Measurements from ENCODE around the gene CFAP299. TPM values are rescaled to one million over a fixed set of nuclear protein-coding genes. Genes with fewer than 3 reads are reported as not detected.
A peak's percentile ranks its signal among the peaks of the same experiment; 100 is the strongest.

CFAP299 gene
- total and polyA plus RNA-seq, 9 of the 15 experiments (the other 6 are each of a cell fraction or from before 2014, with no cell fraction given), result 0.09 to 3.0 (median 0.76) TPM

DNA sequence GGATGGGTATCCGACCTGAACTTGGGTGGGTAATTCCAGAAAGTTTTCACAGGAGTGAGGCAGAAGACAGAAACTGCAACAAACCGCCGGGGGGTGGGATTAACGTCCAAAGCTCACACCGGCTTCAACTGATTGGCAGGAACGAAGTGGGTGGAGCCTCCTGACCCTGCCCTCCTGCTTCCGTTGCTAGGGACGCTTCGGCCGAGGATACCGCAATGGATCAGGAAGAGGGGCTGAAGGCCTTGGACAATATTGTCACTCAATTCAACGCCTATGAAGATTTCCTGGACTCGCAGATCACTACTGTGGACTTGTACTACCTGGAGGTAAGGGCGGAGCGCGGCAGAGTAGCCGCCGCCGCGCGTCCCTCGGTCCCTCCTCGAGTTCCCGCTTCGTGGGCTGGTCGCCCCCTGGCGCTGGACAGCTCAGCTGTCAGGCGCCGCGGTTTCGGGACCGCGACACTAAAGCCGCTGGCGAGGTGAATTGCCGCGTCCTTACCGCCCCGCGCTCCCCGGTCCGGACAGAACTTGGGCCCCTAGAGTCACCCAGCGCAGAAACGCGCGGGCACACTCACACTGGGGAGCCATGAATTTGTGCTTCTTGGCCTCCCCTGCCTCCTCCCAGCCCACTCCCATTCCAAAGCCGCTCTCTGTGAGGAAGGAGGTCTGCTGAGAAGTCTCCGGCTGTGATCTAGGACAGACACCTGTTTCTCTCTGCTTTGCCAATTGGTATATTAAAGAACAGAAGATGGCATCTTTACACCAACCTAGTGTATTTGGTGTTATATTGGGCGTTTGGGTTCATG, at the start of gene CFAP299 (continued):
- TF ChIP-seq, protein P1, sequence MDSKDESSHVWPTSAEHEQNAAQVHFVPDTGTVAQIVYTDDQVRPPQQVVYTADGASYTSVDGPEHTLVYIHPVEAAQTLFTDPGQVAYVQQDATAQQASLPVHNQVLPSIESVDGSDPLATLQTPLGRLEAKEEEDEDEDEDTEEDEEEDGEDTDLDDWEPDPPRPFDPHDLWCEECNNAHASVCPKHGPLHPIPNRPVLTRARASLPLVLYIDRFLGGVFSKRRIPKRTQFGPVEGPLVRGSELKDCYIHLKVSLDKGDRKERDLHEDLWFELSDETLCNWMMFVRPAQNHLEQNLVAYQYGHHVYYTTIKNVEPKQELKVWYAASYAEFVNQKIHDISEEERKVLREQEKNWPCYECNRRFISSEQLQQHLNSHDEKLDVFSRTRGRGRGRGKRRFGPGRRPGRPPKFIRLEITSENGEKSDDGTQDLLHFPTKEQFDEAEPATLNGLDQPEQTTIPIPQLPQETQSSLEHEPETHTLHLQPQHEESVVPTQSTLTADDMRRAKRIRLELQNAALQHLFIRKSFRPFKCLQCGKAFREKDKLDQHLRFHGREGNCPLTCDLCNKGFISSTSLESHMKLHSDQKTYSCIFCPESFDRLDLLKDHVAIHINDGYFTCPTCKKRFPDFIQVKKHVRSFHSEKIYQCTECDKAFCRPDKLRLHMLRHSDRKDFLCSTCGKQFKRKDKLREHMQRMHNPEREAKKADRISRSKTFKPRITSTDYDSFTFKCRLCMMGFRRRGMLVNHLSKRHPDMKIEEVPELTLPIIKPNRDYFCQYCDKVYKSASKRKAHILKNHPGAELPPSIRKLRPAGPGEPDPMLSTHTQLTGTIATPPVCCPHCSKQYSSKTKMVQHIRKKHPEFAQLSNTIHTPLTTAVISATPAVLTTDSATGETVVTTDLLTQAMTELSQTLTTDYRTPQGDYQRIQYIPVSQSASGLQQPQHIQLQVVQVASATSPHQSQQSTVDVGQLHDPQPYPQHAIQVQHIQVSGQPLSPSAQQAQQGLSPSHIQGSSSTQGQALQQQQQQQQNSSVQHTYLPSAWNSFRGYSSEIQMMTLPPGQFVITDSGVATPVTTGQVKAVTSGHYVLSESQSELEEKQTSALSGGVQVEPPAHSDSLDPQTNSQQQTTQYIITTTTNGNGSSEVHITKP (IDR thresholded peaks at IDR 0.05; ENCODE audit: partially characterized antibody), result no peak
- TF ChIP-seq TCF7 (IDR thresholded peaks at IDR 0.05; ENCODE audit: borderline replicate concordance), result 0 out of 2 replicates have a peak, but pooled peaks have one; percentile 32
- no peak for TF ChIP-seq SRSF1 (IDR thresholded peaks at IDR 0.05; ENCODE audit: low read depth, low read length)
- no peak for TF ChIP-seq SRF (CRISPR knock-in tag; IDR thresholded peaks at IDR 0.05)
- no peak for TF ChIP-seq PTBP1 (IDR thresholded peaks at IDR 0.05; ENCODE audit: low read depth, low read length)
- no peak for TF ChIP-seq ZNF165 (CRISPR knock-in tag; IDR thresholded peaks at IDR 0.05; ENCODE audit: borderline replicate concordance)
- no peak for TF ChIP-seq KLF16 (IDR thresholded peaks at IDR 0.05)
- no peak for TF ChIP-seq HOXB6 (CRISPR knock-in tag; IDR thresholded peaks at IDR 0.05; ENCODE audit: borderline replicate concordance)
- TF ChIP-seq, protein P2, sequence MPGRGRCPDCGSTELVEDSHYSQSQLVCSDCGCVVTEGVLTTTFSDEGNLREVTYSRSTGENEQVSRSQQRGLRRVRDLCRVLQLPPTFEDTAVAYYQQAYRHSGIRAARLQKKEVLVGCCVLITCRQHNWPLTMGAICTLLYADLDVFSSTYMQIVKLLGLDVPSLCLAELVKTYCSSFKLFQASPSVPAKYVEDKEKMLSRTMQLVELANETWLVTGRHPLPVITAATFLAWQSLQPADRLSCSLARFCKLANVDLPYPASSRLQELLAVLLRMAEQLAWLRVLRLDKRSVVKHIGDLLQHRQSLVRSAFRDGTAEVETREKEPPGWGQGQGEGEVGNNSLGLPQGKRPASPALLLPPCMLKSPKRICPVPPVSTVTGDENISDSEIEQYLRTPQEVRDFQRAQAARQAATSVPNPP (IDR thresholded peaks at IDR 0.05; ENCODE audit: borderline replicate concordance, insufficient read depth, insufficient read length), result no peak
- TF ChIP-seq GABPA (tag; conservative IDR thresholded peaks at IDR 0.05; ENCODE audit: low read depth), result peak; percentile 74
- TF ChIP-seq, protein P3, sequence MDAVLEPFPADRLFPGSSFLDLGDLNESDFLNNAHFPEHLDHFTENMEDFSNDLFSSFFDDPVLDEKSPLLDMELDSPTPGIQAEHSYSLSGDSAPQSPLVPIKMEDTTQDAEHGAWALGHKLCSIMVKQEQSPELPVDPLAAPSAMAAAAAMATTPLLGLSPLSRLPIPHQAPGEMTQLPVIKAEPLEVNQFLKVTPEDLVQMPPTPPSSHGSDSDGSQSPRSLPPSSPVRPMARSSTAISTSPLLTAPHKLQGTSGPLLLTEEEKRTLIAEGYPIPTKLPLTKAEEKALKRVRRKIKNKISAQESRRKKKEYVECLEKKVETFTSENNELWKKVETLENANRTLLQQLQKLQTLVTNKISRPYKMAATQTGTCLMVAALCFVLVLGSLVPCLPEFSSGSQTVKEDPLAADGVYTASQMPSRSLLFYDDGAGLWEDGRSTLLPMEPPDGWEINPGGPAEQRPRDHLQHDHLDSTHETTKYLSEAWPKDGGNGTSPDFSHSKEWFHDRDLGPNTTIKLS (IDR thresholded peaks at IDR 0.05; ENCODE audit: borderline replicate concordance, low read depth), result no peak
- TF ChIP-seq ZNF354B (CRISPR knock-in tag; IDR thresholded peaks at IDR 0.05), result no peak
- TF ChIP-seq, protein P4, sequence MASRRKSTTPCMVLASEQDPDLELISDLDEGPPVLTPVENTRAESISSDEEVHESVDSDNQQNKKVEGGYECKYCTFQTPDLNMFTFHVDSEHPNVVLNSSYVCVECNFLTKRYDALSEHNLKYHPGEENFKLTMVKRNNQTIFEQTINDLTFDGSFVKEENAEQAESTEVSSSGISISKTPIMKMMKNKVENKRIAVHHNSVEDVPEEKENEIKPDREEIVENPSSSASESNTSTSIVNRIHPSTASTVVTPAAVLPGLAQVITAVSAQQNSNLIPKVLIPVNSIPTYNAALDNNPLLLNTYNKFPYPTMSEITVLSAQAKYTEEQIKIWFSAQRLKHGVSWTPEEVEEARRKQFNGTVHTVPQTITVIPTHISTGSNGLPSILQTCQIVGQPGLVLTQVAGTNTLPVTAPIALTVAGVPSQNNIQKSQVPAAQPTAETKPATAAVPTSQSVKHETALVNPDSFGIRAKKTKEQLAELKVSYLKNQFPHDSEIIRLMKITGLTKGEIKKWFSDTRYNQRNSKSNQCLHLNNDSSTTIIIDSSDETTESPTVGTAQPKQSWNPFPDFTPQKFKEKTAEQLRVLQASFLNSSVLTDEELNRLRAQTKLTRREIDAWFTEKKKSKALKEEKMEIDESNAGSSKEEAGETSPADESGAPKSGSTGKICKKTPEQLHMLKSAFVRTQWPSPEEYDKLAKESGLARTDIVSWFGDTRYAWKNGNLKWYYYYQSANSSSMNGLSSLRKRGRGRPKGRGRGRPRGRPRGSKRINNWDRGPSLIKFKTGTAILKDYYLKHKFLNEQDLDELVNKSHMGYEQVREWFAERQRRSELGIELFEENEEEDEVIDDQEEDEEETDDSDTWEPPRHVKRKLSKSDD (conservative IDR thresholded peaks at IDR 0.05; ENCODE audit: low read length), result no peak
- TF ChIP-seq, protein P5, sequence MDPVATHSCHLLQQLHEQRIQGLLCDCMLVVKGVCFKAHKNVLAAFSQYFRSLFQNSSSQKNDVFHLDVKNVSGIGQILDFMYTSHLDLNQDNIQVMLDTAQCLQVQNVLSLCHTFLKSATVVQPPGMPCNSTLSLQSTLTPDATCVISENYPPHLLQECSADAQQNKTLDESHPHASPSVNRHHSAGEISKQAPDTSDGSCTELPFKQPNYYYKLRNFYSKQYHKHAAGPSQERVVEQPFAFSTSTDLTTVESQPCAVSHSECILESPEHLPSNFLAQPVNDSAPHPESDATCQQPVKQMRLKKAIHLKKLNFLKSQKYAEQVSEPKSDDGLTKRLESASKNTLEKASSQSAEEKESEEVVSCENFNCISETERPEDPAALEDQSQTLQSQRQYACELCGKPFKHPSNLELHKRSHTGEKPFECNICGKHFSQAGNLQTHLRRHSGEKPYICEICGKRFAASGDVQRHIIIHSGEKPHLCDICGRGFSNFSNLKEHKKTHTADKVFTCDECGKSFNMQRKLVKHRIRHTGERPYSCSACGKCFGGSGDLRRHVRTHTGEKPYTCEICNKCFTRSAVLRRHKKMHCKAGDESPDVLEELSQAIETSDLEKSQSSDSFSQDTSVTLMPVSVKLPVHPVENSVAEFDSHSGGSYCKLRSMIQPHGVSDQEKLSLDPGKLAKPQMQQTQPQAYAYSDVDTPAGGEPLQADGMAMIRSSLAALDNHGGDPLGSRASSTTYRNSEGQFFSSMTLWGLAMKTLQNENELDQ (CRISPR knock-in tag; IDR thresholded peaks at IDR 0.05; ENCODE audit: borderline replicate concordance), result no peak
- TF ChIP-seq ZNF174 (CRISPR knock-in tag; IDR thresholded peaks at IDR 0.05), result no peak

All from K562 (cell line).